Calu3 (cell line): ENCODE data around the gene TTPAL. TPM values are rescaled to one million over a fixed set of nuclear protein-coding genes. Genes with fewer than 3 reads are reported as not detected.

Experiments
- BruUV-seq: library from RNA; stranded (reverse); fragments of 400-500 nt; replicated peaks from 2 replicates; lab custom pipeline; 2021; lab: Mats Ljungman, UMichigan
- CTCF ChIA-PET: fragments of 300-600 bp; sonication (Branson Sonifier 250); formaldehyde crosslinking; loops from one replicate; lab custom pipeline; 2022; ENCODE audit warnings: antibody characterized with exemption; lab: Charles Lee
- DNase-seq: peaks from one replicate; pipeline ENCODE4 v3.0.0; 2022
- H3K27ac Mint-ChIP-seq: one replicate; pipeline ENCODE4 v1.8.0; 2022; ENCODE audit warnings: mixed read lengths; ENCODE audit not compliant: unreplicated experiment
- H3K27me3 Mint-ChIP-seq: one replicate; pipeline ENCODE4 v1.8.0; 2022; ENCODE audit warnings: mixed read lengths; ENCODE audit not compliant: unreplicated experiment
- H3K36me3 Mint-ChIP-seq: one replicate; pipeline ENCODE4 v1.8.0; 2022; ENCODE audit warnings: mild to moderate bottlenecking, moderate library complexity, mixed read lengths; ENCODE audit not compliant: insufficient read depth, unreplicated experiment
- H3K4me1 Mint-ChIP-seq: one replicate; pipeline ENCODE4 v1.8.0; 2022; ENCODE audit warnings: mild to moderate bottlenecking, low read depth, mixed read lengths; ENCODE audit not compliant: unreplicated experiment
- H3K4me3 Mint-ChIP-seq: one replicate; pipeline ENCODE4 v1.8.0; 2022; ENCODE audit warnings: mild to moderate bottlenecking, low read depth, moderate library complexity, mixed read lengths; ENCODE audit not compliant: unreplicated experiment
- H3K9me3 Mint-ChIP-seq: one replicate; pipeline ENCODE4 v1.8.0; 2022; ENCODE audit warnings: low read depth, mixed read lengths; ENCODE audit not compliant: unreplicated experiment
- CTCF ChIP-seq: fragments of 200-600 bp; IDR thresholded peaks from one replicate; pipeline ENCODE4 v1.8.0; 2022; ENCODE audit warnings: antibody characterized with exemption; ENCODE audit not compliant: unreplicated experiment
- intact Hi-C: fragments of 100-400 bp; cut with micrococcal nuclease; formaldehyde crosslinking; loops from one replicate; pipeline ENCODE4 v1.10.0; 2022; ENCODE audit not compliant: unreplicated experiment
- total RNA-seq: library from RNA; stranded (reverse); gene quantifications from 2 replicates; pipeline ENCODE4 v1.2.3, GENCODE V29; 2022

Gene TTPAL
- total RNA-seq, 1 experiment from 2014 or later: 39.9 TPM

GRCh38 chr20:44495257-44495656 lies 19.6 kb downstream of the TTPAL start:
- Mint-ChIP-seq H3K27ac (peak overlapping the region; percentile 29), H3K27me3 (no peaks in the 10 kb centered on the region), H3K4me3 (no peak overlapping the region), H3K4me1 (peaks cover 11% of the 10 kb centered on the region), H3K9me3 (no peaks in the 10 kb centered on the region), H3K36me3 (peaks cover 84% of the 10 kb centered on the region)
- no peak for DNase-seq
- CTCF ChIA-PET: no interaction called here
- no TSS peak for BruUV-seq
- intact Hi-C loops: no loop called here
- TF ChIP-seq CTCF: no peak

GRCh38 chr20:44495802-44496481 lies 20.3 kb downstream of the TTPAL start:
- intact Hi-C loops: no loop called here
- no TSS peak for BruUV-seq
- CTCF ChIA-PET: no interaction called here
- Mint-ChIP-seq H3K4me3 (no peak overlapping the region), H3K36me3 (peaks cover 80% of the 10 kb centered on the region), H3K9me3 (no peaks in the 10 kb centered on the region), H3K27me3 (no peaks in the 10 kb centered on the region), H3K27ac (peak overlapping the region; percentile 29), H3K4me1 (peaks cover 11% of the 10 kb centered on the region)
- DNase-seq: no peak
- TF ChIP-seq CTCF: no peak

- Mint-ChIP-seq H3K9me3 (no peaks in the 10 kb centered on the region), H3K4me1 (peaks cover 11% of the 10 kb centered on the region), H3K27ac (no peak overlapping the region), H3K27me3 (no peaks in the 10 kb centered on the region), H3K36me3 (peaks cover 76% of the 10 kb centered on the region), H3K4me3 (no peak overlapping the region)
- intact Hi-C loops: no loop called here
- no peak for DNase-seq
- no peak for TF ChIP-seq CTCF
- no TSS peak for BruUV-seq
- CTCF ChIA-PET: no interaction called here
Measured at GRCh38 chr20:44496976-44497375, 21.3 kb downstream of the TTPAL start.

GRCh38 chr20:44497761-44498160 lies 22.1 kb downstream of the TTPAL start:
- no peak overlapping the region for H3K4me3 Mint-ChIP-seq
- intact Hi-C loops: no loop called here
- no peak overlapping the region for H3K27ac Mint-ChIP-seq

More at GRCh38 chr20:44497761-44498160, 22.1 kb downstream of the TTPAL start:
- no TSS peak for BruUV-seq
- DNase-seq: no peak
- H3K4me1 Mint-ChIP-seq: peaks cover 11% of the 10 kb centered on the region
- TF ChIP-seq CTCF: no peak
- H3K9me3 Mint-ChIP-seq: no peaks in the 10 kb centered on the region
- no peaks in the 10 kb centered on the region for H3K27me3 Mint-ChIP-seq
- CTCF ChIA-PET: interaction anchor here (0.5 kb wide), 1 partner anchor 9 kb away, joined by 3 read pairs; no protein-coding TSS in a partner anchor
- H3K36me3 Mint-ChIP-seq: peaks cover 71% of the 10 kb centered on the region
